Muscle layer of duodenum (tissue), 2 donors: Measurements from ENCODE around the gene PRR12.
A peak's percentile ranks its signal among the peaks of the same experiment; 100 is the strongest.

Experiments used
- H3K27ac ChIP-seq: one replicate; pipeline ENCODE4 v1.7.0; 2013; ENCODE audit warnings: mild to moderate bottlenecking, low read length
- H3K27me3 ChIP-seq: one replicate; pipeline ENCODE4 v1.7.0; 2013; ENCODE audit warnings: low read depth, mild to moderate bottlenecking, control low read depth, low read length
- H3K36me3 ChIP-seq, 2 donors: one replicate each; pipeline ENCODE4 v1.7.0; 2013; ENCODE audit warnings: low read length in 2 of 2, control low read depth in 1 of 2, mild to moderate bottlenecking in 1 of 2; ENCODE audit not compliant: insufficient read depth in 2 of 2, control insufficient read depth in 1 of 2
- H3K4me1 ChIP-seq, 2 donors: one replicate each; pipeline ENCODE4 v1.7.0; 2013; ENCODE audit warnings: low read length in 2 of 2, mild to moderate bottlenecking in 2 of 2, control low read depth in 1 of 2, moderate library complexity in 1 of 2; ENCODE audit not compliant: insufficient read depth in 2 of 2, control insufficient read depth in 1 of 2
- H3K4me3 ChIP-seq, 2 donors: one replicate each; pipeline ENCODE4 v1.7.0; 2013; ENCODE audit warnings: low read length in 2 of 2, low read depth in 1 of 2, mild to moderate bottlenecking in 1 of 2
- H3K9me3 ChIP-seq, 2 donors: one replicate each; pipeline ENCODE4 v1.7.0; 2013; ENCODE audit warnings: low read length in 2 of 2, control low read depth in 1 of 2, mild to moderate bottlenecking in 1 of 2; ENCODE audit not compliant: control insufficient read depth in 1 of 2
- donor health status: healthy.

PRR12 gene

DNA sequence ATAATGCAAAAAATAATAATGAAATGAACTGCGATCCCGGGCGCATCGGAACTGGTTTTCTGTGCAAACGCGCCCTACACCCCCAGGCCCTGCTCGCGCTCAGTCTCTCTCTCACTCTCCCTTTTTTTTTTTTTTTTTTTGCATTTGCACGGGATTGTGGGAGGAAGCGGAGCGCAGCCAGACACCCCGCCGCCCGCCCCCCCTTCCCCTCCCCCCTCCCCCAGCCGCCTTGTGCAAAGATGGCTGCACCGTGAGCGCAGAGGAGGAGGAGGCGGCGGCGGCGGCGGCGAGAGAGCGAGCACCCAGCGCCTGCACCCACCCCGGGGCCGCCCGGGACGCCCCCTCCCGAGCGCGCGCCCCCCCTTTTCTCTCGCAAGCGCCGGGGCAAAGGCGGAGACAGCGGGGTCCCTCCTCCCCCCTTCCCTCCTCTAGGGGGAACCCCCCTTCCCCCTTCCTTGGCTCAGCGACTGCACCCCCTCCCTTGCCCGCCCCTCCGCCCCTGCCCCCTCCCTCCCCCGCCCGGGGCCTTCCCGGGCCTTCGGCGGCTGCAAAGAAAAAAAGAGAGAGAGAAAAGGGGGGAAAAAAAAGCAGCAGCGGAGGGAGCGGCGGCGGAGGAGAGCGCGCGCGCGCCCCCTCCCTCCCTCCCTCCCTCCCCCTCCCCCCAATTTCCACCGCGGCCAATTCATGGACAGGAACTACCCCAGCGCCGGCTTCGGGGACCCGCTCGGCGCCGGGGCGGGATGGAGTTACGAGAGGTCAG lies at the start of gene PRR12:
Gene PRR12, plus strand, starts transcription at position 212 of the 760 bp plus-strand sequence. Its CDS starts 473 bp downstream, at position 685.
- H3K9me3 ChIP-seq = no peaks in the 10 kb centered on the region
- H3K4me3 ChIP-seq = peak within 1 kb of the TSS; percentile 75 to 83
- peaks cover 6 to 19% of the 10 kb centered on the region in 2 donors for H3K36me3 ChIP-seq
- H3K27me3 ChIP-seq = no peaks in the 10 kb centered on the region
- peaks cover 7 to 23% of the 10 kb centered on the region in 2 donors for H3K4me1 ChIP-seq
- peak within 1 kb of the TSS; percentile 85 for H3K27ac ChIP-seq

DNA sequence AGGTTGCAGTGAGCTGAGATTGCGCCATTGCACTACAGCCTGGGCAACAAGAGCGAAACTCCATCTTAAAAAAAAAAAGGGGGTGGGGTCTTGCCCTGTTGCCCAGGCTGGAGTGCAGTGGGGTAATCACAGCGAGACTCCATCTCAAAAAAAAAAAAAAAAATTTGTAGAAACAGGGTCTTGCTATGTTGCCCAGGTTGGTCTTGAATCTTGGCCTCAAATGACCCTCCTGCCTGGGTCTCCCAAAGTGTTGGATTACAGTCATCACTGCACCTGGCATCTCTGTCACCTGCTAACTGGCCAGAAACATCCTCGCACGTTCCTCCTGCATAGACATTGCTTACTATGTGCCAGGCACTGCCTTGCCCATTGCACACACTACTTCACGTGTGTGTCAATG lies 49.1 kb upstream of the PRR12 start:
- no peak overlapping the region for H3K27ac ChIP-seq
- H3K4me1 ChIP-seq = peaks cover 0 to 3% of the 10 kb centered on the region in 2 donors
- H3K36me3 ChIP-seq = peaks cover 11 to 16% of the 10 kb centered on the region in 2 donors
- H3K4me3 ChIP-seq = no peak overlapping the region
- no peaks in the 10 kb centered on the region for H3K9me3 ChIP-seq
- no peaks in the 10 kb centered on the region for H3K27me3 ChIP-seq

- peaks cover 11 to 16% of the 10 kb centered on the region in 2 donors for H3K36me3 ChIP-seq
- H3K27ac ChIP-seq = no peak overlapping the region
- H3K9me3 ChIP-seq = no peaks in the 10 kb centered on the region
- H3K27me3 ChIP-seq = no peaks in the 10 kb centered on the region
- no peak overlapping the region for H3K4me3 ChIP-seq
- H3K4me1 ChIP-seq = peaks cover 0 to 3% of the 10 kb centered on the region in 2 donors
These were observed 48.5 kb upstream of the PRR12 start for GRCh38 chr19:49542446-49542845.

DNA sequence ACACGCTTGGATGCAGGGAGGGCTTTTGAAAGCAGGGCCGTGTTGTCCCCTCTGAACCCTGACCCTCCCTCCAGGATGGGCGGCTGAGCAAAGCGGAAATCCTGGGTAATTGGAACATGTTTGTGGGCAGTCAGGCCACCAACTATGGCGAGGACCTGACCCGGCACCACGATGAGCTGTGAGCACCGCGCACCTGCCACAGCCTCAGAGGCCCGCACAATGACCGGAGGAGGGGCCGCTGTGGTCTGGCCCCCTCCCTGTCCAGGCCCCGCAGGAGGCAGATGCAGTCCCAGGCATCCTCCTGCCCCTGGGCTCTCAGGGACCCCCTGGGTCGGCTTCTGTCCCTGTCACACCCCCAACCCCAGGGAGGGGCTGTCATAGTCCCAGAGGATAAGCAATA lies 48.0 kb upstream of the PRR12 start:
- Histone ChIP-seq H3K27me3 (no peaks in the 10 kb centered on the region), H3K27ac (no peak overlapping the region), H3K4me3 (no peak overlapping the region), H3K36me3 (peaks cover 11 to 16% of the 10 kb centered on the region in 2 donors), H3K9me3 (no peaks in the 10 kb centered on the region), H3K4me1 (peaks cover 0 to 3% of the 10 kb centered on the region in 2 donors)

- Histone ChIP-seq H3K9me3 (no peaks in the 10 kb centered on the region), H3K27ac (no peak overlapping the region), H3K27me3 (no peaks in the 10 kb centered on the region), H3K36me3 (peaks cover 3 to 9% of the 10 kb centered on the region in 2 donors), H3K4me1 (peaks cover 0 to 3% of the 10 kb centered on the region in 2 donors), H3K4me3 (no peak overlapping the region)
These were observed 46.8 kb upstream of the PRR12 start for GRCh38 chr19:49544154-49544553.

DNA sequence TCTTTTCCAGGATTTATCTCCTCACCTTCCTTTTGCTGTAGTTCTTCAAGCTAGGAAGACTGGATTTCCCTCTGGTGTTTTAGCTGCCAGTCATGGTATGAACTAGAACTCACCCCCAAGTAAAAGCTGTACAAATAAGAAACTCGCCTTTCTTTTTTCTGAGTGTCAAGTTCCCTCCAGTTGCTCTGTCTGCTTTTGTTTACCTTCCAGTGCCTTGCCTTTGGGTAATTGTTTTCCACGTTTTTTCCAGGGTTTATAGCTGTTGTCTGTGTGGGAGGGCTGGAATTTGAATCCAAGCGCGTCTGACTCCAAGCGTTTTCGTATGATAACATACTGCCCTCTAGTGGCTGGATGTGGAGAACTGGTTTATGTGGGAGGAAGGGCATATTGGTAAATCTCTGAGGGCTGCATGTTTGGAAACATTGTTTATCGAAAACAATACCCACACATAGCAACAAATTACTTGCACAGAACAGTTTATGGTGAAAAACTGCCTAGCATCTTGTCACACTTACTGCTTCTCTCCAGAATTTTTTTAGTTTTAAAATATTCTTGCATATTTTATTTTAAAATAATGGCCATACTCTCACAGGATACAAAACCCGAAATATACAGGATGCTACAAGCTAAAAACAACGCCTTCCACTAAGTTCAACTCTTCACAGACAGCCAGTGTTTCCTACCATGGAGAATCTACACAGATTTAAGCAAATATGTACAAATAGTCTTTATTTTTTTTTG lies 44.0 kb upstream of the PRR12 start:
- H3K4me1 ChIP-seq = peaks cover 0 to 3% of the 10 kb centered on the region in 2 donors
- no peaks in the 10 kb centered on the region for H3K9me3 ChIP-seq
- H3K27me3 ChIP-seq = no peaks in the 10 kb centered on the region
- H3K4me3 ChIP-seq = no peak overlapping the region
- peaks cover 0 to 6% of the 10 kb centered on the region in 2 donors for H3K36me3 ChIP-seq
- no peak overlapping the region for H3K27ac ChIP-seq

GRCh38 chr19:49549045-49549444 lies 41.9 kb upstream of the PRR12 start:
- Histone ChIP-seq H3K27me3 (no peaks in the 10 kb centered on the region), H3K27ac (no peak overlapping the region), H3K36me3 (no peaks in the 10 kb centered on the region), H3K9me3 (no peaks in the 10 kb centered on the region), H3K4me3 (no peak overlapping the region), H3K4me1 (peaks cover 0 to 7% of the 10 kb centered on the region in 2 donors)

DNA sequence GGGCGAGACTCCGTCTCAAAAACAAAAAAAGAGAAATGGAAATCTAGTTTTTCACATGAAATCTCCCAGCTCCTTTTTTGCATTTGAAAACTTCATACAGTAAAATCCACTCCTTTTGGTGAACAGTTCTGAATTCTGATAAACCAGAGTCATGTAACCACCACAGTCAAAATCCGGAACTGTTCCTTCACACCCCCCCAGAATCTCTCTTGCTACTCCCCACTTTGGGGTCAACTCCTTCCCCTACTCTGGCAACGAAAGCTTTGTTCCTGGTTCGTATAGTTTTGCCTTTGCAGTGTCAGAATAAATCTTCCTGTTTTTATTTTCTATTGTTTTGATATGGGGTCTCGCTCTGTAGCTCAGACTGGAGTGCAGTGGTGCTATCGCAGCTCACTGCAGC lies 39.5 kb upstream of the PRR12 start:
- Histone ChIP-seq H3K27ac (no peak overlapping the region), H3K27me3 (no peaks in the 10 kb centered on the region), H3K9me3 (no peaks in the 10 kb centered on the region), H3K4me1 (peaks cover 4 to 7% of the 10 kb centered on the region in 2 donors), H3K36me3 (peaks cover 3 to 9% of the 10 kb centered on the region in 2 donors), H3K4me3 (no peak overlapping the region)

DNA sequence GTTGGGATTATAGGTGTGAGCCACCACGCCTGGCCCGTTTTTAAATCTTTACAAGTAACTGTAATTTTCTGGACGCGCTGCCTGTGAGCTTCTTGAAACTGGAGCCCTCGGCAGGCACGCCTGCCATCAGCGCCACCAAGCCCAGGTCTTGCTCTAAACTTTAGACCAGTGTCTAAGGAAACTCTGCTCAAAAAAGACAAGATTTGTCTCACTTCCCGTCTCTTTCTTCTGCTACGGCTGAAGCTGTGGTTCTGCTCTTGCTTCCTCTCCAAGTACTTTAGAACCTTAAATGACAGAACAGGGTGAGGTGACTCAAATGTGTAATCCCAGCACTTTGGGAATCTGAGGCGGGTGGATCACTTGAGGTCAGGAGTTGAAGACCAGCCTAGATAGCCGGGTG lies 38.2 kb upstream of the PRR12 start:
- no peak overlapping the region for H3K4me3 ChIP-seq
- no peaks in the 10 kb centered on the region for H3K27me3 ChIP-seq
- H3K36me3 ChIP-seq = peaks cover 9 to 22% of the 10 kb centered on the region in 2 donors
- H3K4me1 ChIP-seq = peaks cover 3 to 6% of the 10 kb centered on the region in 2 donors
- H3K9me3 ChIP-seq = no peaks in the 10 kb centered on the region
- H3K27ac ChIP-seq = no peak overlapping the region

DNA sequence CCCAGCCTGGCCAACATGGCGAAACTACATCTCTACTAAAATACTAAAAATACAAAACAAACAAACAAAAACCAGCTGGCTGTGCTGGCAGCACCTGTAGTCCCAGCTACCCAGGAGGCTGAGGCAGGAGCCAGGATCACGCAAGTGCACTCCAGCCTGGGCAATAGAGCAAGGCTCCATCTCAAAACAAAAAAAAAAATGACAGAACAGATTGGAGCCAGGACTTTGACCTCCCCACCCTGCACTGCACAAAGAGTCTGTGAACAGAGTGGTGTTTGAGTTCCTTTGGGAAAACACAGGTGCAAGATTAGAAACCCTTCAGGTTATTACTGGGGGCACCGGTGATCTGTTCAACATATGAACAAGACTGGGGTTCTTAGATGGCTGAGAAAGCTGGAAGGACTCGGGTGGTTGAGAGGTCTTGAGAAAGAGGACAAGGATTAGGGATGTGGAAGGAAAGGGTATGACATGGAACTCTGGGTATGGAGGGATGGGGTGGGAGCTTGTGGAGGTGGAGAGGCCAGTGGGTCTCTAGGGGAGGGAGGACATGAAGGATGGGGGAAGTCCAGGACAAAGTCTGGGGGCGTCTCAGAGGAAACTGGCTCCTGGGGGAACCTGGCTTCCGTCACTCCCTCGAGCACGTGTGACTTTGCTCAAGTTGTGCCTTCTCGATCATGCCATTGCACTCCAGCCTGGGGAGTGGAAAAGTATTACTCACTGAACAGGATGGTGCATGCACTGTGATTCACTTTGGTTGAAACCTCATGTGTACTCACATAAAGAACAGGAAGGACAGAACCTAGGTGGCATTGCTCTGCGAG lies 37.3 kb upstream of the PRR12 start:
- H3K4me1 ChIP-seq = peaks cover 3 to 6% of the 10 kb centered on the region in 2 donors
- peaks cover 14 to 30% of the 10 kb centered on the region in 2 donors for H3K36me3 ChIP-seq
- no peak overlapping the region for H3K4me3 ChIP-seq
- H3K27ac ChIP-seq = peak overlapping the region; percentile 78
- no peaks in the 10 kb centered on the region for H3K27me3 ChIP-seq
- H3K9me3 ChIP-seq = no peaks in the 10 kb centered on the region

- no peak overlapping the region for H3K4me3 ChIP-seq
- peaks cover 3 to 6% of the 10 kb centered on the region in 2 donors for H3K4me1 ChIP-seq
- no peaks in the 10 kb centered on the region for H3K27me3 ChIP-seq
- H3K27ac ChIP-seq = peak overlapping the region; percentile 45
- no peaks in the 10 kb centered on the region for H3K9me3 ChIP-seq
- peaks cover 23 to 41% of the 10 kb centered on the region in 2 donors for H3K36me3 ChIP-seq
These were observed 36.2 kb upstream of the PRR12 start for GRCh38 chr19:49554701-49555181.
